ENCODE results near the gene CUBN.
A peak's percentile ranks its signal among the peaks of the same experiment; 100 is the strongest.

Gene CUBN

DNA sequence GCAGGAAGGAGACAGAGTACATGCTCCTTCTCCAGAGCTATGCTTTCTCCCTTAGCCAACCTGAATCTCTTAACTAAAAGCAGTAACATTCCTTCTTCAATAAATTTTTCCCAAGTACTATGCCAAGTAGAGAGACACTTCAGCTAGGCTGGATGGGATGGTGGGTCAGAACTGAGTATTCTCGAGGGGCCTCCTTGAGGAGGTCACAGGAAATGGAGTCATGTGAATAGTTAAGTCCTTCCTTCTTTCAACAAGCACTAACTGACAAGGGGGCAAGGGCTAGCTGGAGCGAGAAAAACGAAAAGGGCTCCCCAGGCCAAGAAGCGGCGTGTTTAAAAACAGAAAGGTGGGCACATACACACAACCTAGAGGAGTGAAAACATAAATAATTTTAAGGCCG lies 317.8 kb downstream of the CUBN start:
- DNase-seq, result no peak

DNA sequence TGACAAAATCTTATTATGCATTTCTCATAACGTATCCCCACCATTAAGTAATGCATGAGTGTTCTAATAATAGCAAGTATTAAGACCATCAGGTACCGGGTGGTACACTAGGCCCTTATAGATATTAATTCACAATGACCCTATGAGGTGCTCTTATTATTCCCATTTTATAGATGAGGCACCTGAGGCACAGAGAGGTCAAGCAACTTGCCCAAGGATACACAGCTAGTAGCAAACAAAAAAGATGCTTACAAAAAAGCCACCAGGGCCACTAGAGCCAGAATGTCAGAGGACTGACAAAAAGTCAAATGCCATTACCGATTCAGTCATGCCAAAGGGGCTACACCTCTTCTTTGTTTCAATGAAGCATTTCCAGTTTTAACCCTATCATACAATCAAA lies 318.3 kb downstream of the CUBN start:
- DNase-seq, result no peak

DNA sequence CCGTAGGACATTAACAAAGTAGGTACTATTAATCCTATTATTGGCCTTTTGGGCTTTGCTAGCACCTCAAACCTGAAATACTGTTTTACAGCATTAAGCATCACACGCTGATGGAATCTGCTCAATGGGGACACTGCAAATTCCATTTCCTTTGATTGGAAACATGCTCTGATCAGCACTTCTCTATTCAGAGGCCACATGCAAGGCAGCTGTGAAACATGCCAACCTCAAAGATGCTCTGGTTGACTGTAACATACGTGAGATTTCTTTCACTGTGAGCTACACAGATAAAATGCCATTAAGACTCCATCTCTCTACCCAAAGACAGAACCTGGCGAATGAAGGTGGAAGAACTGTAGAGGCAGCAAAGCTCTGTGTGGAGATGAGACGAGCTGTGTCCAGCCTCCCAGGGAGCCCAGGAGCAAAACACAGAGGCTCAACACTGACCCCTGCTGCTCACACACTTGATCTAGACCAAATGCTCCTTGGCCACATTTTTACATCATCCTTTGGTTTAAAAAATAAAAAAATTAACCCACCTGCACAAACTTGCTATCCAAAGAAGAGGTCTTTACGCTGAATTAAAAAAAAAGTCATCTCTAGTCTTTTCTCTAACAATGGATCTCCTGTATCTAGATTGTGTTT lies 320.4 kb downstream of the CUBN start:
- DNase-seq, result no peak

DNA sequence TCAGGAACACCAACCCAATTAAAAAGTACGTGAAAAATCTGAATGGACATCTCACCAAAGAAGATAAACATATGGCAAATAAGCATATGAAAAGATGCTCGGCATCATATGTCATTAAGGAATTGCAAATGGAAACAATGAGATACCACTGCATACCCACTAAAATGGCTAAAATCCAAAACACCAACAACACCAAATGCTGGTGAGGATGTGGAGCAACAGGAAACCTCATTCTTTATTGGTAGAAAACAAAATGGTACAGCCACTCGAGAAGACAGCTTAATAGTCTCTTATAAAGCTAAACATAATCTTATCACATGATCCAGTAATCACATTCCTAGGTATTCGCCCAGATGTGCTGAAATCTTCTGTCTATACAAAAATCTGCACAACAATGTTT lies 325.5 kb downstream of the CUBN start:
- no peak for DNase-seq

DNA sequence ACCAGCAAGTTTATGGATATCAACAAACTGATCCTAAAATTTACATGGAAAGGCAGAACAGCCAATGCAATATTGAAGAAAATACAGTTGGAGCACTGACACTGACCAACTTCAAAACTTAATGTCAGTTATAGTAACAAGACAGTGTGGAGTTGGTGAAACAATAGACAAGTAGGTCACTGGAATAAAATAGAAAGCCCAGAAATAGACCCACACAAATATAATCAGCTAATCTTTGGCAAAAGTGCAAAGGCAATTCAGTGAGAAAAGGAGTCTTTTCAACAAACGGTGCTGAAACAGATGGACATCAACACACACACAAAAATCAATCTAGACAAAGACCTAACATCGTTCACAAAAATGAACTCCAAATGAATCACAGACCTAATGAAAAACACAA lies 326.1 kb downstream of the CUBN start:
- no peak for DNase-seq

DNA sequence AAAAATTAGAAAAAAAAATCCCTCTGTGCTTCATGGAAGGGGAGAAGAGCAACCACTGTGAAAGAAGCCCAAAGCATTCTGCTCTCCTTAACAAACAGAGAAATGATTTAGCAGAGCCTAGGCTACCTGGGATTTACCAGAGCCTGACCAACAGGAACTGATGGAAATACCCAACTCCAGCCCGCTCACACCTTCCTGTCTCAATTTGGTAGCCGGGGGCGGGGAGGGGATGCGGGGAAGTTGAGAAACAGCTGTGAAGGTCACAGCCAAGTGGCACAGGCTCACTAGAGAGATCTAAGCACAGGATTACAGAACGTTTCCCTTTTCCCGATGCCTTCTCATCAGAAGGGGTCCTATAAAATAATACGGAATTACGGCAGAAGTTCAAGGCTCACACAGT lies 330.0 kb downstream of the CUBN start:
- DNase-seq, result no peak

DNA sequence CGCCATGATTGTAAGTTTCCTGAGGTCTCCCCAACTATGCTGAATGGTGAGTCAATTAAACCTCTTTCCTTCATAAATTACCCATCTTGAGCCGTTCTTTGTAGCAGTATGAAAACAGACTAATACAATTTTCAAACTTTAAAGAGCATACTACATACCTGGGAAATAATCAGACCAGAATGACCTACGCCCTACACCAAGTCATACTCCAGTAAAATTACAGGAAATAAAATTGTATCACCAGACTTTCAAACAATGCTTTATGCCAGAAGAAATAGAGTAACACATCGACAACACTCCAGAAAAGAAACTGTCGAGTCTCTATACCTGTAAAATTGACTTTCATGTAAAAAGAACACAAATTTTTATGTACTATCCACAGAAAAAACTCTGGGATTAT lies 331.0 kb downstream of the CUBN start:
- DNase-seq, result no peak

DNA sequence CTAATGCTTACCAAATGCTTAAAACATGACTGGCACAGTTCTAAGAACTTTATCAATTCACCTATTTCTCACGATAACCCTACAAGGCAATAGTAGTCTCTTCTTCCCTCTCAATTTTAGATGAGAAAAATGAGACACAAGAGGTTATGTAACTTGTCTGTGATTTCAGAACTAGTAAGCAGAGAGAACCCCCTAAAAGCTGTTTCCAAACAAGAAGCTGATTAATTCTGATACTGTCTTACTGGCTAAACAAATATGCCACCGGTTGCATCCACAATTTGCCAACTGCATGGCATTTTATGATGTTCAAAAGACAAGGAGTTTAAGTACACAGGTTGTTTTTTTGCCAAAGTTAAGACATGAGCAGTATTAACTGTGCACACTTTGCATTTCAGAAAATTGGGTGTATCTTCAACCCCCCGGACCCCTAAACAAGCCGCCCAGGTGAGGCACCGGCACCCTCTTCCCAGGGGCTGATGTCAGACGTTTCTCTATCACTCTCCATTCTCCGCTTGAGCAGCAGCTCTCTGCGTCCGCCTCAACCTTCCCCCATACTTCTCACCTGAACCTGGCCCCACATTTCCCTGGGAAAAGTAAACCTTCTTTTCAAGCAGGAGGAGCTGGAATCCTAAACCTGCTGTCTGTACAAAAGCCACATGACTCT lies 334.1 kb downstream of the CUBN start:
- DNase-seq, result no peak

DNA sequence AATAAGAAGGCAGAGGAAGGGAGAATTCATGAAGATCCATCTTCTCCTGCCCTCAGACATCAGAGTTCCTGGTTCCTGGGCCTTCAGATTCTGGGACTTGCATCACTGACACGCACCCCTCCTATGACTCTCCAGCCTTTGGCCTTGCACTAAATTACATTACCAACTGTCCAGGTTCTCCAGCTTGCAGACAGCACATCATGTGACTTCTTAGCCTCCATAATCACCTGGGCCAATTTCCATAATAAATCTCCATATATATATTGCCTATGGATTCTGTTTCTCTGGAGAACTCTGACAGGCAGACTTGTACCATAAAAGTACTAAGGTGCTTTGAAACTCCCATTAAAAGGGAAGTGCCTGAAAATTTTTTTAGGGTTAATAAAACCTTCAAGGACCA lies 335.6 kb downstream of the CUBN start:
- no peak for DNase-seq

DNA sequence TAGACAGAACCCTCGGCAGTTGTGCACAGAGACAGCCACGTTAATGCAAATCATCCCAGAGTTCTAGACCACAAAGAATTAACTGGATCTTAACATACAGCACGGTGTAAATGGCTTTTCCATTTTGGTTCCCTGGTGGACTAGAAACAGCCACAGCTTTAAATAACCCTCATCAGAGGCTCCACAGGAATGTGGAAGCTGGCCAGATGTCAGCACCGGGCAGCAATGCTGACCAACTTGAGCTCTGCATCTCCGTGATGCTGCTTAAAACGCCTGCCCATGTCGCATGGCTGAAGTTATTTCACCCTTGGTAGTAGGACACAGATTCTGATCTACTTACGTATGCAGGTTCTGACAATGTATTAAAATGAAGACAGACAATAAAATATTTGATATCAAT lies 336.9 kb downstream of the CUBN start:
- DNase-seq, result no peak

DNA sequence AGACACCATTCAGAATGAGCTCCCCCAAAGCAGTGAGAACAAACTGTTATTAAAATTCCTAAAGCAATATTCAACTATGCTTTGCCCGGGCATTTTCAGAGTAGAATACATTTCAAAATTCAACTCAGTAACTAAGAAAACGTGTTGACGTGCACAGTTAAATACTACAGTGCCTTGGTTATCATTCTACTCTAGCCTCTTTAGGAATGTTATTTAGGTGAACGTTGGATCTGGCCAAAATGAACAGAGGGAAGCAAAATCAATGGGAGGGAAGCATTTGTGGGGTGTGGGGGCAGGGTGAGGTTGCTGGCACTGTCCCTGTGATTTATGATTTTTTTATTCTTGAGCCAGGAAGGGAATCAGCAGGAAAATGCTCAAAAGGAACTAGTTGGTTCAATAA lies 339.8 kb downstream of the CUBN start:
- no peak for DNase-seq

DNA sequence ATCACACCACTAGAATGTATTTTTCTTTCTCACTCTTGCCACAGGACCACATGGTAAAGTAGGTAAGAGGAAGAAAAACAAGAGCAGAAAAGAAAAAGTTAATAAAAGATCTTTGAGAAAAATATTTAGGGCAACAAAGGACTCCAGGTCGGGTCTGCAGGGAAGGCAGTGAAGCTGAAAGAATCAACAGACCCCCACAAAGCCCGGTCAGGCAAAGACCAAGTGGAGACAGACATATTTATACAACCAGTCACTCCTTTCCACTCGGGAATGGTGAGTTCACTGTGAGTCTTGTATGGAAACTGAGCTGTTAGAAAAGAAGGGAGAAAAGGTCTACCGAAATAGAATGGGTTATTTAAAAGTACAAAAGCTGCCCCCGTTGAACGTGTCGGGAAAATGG lies 340.4 kb downstream of the CUBN start:
- no peak for DNase-seq

DNA sequence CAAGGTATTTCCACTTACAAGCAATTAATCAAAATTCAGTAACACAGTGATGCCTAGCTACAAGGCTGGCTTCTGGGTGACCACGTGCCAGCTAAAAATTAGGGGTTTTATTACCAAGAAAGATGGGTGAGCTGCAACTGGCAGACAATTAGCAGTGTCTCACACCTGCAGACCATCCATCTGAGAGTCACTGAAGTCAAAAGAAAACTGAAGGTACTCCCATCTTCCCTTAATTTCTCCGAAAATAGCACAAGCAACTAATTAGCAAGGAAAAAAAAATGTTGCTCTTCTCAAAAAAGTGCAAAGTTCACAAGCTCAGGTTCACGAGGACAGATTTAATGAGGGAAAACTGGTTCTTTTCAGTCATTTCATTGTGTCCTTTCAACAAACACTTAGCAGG lies 340.8 kb downstream of the CUBN start:
- no peak for DNase-seq

DNA sequence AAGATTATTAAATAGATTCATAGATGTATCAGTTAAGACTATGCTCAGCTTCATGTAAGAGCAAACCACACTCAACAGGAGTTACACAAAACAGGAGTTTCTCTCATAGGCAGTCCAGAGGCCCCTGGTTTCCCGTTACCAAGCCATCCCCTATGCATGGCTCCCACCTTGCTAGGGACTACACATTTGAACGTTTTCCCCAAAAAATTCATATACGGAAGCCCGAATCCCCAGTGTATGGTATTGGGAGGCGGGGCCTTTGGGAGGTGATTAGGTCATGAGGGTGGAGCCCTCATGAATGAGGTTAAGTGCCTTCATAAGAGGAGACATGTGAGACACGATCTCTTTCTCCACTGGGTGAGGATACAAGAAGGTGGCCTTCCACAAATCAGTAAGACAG lies 341.5 kb downstream of the CUBN start:
- no peak for DNase-seq

DNA sequence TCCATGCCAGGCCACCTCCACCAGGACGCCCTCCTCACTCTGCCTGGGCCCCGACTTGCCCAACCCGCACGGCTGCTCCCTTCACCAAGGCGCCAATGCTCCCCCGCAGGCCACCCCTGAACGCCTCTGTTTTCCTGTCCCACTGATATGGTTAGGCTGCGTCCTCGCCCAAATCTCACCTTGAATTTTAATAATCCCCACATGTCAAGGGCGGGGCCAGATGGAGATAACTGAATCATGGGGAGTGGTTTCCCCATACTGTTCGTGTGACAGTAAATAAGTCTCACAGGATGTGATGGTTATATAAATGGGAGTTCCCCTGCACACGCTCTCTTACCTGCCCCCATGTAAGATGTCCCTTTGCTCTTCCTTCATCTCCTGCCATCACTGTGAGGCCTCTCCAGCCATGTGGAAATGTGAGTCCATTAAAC lies 342.2 kb downstream of the CUBN start:
- DNase-seq, result no peak

DNA sequence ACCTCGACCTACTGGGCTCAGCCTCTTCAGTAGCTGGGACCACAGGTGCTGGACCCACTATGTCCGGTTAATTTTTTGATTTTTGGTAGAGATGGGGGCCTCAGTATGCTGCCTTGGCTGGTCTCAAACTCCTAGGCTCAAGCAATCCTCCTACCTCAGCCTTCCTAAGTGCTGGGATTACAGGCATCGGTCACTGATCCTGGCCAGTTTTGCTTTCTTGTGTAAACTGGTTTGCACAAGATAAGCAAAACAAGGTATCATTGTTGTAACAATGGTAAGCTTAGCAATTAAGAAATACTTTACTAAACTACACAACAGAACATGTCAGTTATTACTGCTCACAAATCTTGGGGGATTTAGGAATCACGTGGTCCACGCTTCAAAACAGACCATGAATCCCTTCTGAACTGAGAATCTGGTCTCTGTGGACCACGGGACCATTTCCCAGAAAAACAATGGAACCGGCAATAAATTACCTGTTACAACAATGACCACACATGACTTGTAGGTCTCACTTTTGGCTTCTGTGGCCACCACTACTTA lies 349.2 kb downstream of the CUBN start:
- no peak for DNase-seq

DNA sequence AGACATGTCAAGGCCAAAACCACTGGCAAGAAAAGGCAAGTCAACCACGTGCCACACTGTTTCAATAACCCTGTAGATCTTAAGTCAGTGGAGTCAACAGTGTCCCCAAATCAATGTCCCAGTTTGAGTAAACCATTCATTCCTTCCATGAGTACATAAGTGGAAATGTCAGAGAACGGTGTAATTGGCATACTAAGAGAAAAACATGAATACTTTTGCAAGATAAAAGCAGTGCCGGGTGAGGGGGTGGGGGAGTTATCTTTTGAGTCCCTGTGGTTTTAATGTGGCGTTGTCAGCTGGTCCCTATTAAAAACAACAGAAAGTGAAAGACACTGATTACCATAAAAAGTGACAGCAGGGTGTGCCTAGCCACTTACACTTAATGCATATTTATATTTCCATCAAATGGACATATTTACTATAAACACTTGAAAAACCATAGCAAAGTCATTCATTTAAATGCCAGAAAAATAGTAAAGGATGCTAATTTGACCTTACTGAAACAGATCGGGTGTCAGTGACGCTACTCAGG lies 350.2 kb downstream of the CUBN start:
- DNase-seq, result no peak

DNA sequence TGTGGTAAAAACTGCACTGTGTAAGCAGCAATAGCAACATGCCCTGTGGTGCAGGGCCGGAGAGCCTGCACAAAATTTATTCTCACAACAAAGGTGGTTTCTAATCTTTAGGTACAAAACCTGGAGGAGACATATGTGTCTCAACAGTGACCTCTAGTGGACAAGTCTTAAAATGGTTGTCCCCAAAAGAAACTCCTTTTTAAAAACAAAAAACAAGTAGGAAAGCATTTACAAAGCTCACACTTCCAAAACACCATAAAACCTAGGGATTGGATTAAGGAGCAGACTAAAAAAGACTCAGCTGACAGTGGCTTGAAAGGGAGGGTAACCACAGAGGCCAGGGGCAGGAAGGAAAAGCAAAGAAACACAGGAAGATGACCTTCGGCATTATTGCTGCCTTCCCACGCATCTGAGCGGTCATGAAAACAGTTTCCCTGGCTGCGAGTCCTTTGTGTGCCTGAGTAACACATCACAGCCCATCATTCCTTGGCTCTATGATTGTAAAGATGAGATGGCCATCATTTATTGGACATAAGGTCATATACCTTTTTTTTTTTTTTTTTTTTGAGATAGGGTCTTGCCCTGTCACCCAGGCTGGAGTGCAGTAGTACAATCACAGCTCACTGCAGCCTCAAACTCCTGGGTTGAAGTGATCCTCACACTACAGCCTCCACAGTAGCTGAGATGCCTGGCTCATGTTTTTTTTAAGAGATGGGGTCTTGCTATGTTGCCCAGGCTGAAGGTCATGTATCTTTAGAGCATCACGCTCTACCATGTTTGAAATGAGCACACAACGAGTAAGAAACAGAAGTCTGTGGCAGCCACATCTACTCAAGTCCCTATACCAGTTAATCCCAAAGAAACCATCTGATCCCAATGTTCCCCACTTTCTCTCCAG lies 351.9 kb downstream of the CUBN start:
- DNase-seq, result peak; percentile 40

DNA sequence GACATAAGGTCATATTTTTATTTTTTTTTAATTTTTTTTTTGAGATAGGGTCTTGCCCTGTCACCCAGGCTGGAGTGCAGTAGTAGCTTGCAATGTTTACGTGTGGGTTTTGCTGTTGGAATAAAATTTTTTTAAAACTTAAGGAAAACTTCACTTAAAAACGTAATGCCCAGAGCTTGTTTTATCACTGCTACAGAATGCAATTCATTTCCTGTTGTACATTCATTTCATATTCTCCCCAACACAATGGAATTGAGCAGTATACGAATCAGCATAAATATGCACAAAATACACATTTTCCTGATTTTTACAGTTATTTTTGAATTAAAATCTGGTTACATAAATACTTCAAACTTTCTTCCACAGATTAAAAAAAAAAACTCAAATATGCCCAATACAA lies 352.7 kb downstream of the CUBN start:
- no peak for DNase-seq
